Measurements from ENCODE around the gene ASAP3.
"Not testable (repeated sequence)": the region's sequence is repeated elsewhere in the genome, so short reads cannot be mapped to it uniquely, and the experiment has no call there.

The ASAP3 gene

GRCh38 chr1:23515905-23516304, 31.9 kb upstream of the ASAP3 start:
- DNase-seq (ENCODE audit: low read depth in 3 of 3, low spot score in 1 of 3), result no peak

DNA sequence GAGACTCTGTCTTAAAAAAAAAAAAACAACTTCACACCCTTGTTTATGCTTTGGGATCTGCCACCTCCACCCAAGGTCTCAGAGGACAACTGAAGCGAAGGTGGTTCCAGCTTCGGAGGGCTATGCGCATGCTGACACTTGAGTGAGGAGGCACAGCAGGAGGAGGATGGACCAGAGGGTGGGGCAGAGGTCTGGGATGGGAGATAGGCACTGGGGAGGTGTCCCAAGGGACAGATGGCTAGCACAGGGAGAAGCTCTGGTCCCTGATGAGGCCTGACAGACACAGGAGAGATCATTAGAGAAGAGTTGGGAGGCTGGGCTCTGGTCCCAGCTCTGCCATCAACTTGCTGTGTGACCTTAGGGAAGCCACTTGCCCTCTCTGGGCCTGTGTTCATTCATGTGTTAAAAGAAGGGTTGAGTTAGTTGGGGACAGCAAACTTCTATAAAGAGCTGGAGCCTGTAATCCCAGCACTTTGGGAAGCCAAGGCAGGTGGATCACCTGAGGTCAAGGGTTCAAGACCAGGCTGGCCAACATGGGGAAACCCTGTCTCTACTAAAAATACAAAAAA, 30.2 kb upstream of the ASAP3 start:
- no peak for DNase-seq (ENCODE audit: low read depth in 3 of 3, low spot score in 1 of 3)

DNA sequence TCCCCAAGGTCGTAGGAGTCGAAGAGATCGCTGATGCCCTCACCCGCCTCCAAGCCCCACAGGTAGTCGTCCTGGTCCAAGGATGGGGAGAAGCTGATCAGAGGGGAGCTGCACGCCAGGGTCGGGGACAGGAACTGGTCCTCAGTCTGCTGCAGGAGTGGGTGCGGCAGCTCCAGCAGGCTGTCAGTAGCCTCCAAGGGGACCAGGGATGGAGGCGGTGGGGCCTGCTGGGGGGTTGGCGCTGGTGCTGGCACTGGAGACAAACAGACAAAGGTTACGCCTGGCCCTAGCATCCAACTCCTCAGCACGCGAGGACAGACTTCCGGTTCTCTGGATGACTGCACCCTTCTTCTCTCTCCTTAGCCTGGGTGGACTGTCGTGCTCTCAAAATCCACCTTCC, 25.9 kb upstream of the ASAP3 start:
- DNase-seq (ENCODE audit: low read depth in 3 of 3, low spot score in 1 of 3), result no peak

DNA sequence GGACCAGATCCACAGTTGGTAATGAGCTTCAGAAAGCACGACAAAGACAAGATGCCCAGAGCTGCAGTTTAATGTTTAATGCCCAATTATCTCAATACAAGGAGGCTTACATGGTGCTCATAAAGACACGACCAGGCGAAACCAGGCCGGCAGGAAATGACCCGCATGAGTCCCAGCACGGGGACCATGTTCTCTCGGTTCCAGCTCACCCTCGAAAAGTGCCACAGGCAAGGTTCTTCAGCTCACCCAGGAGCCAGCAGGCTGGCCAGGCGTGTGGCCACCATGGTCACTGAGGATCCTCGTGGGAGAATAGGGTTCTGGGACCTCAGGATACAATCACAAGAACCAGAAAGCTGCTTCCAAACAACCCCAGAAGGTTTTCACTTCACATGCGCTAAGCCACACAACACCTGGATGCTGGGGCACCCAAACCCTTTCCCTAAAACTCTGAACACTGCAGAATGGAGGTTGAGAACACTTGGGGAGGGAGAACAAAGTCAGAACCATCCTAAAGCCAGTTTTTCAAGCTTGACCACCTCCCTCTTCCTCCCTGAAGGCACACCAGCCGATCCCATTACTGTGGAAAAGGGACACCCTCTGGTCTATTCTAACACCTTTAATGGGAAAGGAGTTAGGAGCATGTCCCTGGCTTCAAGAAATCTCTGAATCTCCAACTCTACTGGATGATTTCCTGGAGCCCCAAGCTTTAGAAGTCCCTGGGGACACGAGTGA, 22.6 kb upstream of the ASAP3 start:
- DNase-seq (ENCODE audit: low read depth in 3 of 3, low spot score in 1 of 3), result no peak

- no peak for DNase-seq (ENCODE audit: low read depth in 3 of 3, low spot score in 1 of 3)
Measured at GRCh38 chr1:23505851-23506250, 21.9 kb upstream of the ASAP3 start.

DNA sequence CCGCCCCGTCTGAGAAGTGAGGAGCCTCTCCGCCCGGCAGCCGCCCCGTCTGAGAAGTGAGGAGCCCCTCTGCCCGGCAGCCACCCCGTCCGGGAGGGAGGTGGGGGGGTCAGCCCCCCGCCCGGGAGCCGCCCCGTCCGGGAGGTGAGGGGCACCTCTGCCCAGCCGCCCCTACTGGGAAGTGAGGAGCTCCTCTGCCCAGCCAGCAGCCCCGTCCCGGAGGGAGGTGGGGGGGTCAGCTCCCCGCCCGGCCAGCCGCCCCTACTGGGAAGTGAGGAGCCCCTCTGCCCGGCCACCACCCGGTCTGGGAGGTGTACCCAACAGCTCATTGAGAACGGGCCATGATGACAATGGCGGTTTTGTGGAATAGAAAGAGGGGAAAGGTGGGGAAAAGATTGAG, 20.2 kb upstream of the ASAP3 start:
- not testable (repeated sequence) for DNase-seq (ENCODE audit: low read depth in 3 of 3, low spot score in 1 of 3)

- no peak for DNase-seq (ENCODE audit: low read depth in 3 of 3, low spot score in 1 of 3)
Measured at GRCh38 chr1:23502951-23503350, 19.0 kb upstream of the ASAP3 start.

- no peak for DNase-seq (ENCODE audit: low read depth in 3 of 3, low spot score in 1 of 3)
Measured at GRCh38 chr1:23500466-23500865, 16.5 kb upstream of the ASAP3 start.

GRCh38 chr1:23497777-23498439, 13.9 kb upstream of the ASAP3 start:
- no peak for DNase-seq (ENCODE audit: low read depth in 3 of 3, low spot score in 1 of 3)

DNA sequence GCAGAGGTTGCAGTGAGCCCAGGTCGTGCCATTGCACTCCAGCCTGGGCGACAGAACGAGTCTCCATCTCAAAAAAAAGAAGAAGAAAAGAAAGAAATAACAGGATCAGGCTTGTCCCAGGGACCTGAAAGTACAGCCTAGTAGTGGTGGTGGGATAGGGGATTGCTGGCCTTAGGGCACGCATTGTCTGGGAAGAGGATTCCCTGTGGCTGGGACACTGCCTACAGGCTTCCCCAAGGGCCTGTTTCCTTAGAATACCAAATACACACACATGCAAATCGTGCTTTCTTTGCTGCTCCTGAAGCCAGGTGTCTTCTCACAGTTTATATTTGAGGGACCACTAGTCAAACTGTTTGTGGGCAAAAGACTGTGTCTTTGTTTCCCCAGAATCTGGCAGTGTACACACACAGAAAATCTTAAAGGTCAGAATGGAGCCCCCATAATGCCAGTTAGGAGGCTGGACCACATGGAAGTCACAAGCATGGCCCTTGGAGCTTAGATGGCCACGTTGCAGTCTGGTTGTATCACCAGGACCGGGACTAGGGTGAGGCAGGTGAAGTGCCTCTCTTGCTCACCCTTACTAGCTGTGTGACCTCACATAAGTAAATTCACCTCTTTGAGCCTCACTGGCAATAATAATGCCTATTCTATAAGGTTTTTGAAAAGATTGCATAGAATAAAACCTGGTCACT, 12.7 kb upstream of the ASAP3 start:
- DNase-seq (ENCODE audit: low read depth in 3 of 3, low spot score in 1 of 3), result no peak

DNA sequence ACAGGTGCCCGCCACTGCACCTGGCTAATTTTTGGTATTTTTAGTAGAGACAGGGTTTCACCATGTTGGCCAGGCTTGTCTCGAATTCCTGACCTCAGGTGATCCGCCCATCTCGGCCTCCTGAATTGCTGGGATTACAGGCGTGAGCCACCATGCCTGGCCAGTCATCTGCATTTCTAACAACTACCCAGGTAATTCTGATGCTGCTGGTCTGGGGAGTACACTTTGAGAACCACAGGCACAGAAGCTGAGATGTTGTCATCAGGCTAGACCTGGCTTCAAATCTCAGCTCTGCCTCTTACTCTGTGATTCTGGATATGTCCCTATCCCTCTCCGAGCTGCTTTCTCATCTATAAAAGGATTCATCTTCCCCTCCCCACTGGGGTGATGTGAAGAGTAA, 10.9 kb upstream of the ASAP3 start:
- not testable (repeated sequence) for DNase-seq (ENCODE audit: low read depth in 3 of 3, low spot score in 1 of 3)

DNA sequence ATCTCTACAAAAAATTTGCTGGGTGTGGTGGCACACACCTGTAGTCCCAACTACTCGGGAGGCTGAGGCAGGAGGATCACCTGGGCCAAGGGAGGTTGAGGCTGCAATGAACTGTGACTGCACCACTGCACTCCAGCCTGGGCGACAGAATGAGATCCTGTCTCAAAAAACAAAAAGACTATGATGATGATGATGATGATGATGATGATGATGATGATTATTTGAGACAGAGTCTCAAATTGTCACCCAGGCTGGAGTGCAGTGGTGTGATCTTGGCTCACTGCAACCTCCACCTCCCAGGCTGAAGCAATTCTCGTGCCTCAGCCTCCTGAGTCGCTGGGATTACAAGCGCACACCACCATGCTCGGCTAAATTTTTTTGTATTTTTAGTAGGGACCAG, 8.8 kb upstream of the ASAP3 start:
- DNase-seq (ENCODE audit: low read depth in 3 of 3, low spot score in 1 of 3), result not testable (repeated sequence)

DNA sequence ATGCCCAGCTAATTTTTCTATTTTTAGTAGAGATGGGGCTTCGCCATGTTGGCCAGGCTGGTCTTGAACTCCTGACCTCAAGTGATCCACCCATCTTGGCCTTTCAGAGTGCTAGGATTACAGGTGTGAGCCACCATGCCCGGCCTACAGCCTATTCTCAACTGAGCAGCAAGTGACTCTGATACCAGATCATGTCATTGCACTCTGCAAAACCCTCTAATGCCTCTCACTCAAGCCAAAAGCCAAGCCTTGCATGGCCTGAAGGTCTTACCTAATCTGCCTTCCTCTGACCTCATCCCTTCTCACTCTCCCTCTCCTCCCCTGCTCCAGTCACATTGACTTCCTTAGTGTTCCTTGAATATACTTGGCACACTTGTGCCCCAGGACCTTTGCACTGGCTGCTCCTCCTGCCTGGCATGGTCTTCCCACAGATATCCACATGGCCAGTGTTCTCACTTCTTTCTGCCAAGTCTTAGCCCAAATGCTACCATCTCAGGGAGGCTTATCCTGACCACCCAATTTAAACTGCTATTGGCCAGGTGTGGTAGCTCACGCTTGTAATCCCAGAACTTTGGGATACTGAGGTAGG, 8.2 kb upstream of the ASAP3 start:
- no peak for DNase-seq (ENCODE audit: low read depth in 3 of 3, low spot score in 1 of 3)

GRCh38 chr1:23489842-23490241, 5.9 kb upstream of the ASAP3 start:
- DNase-seq (ENCODE audit: low read depth in 3 of 3, low spot score in 1 of 3), result no peak

DNA sequence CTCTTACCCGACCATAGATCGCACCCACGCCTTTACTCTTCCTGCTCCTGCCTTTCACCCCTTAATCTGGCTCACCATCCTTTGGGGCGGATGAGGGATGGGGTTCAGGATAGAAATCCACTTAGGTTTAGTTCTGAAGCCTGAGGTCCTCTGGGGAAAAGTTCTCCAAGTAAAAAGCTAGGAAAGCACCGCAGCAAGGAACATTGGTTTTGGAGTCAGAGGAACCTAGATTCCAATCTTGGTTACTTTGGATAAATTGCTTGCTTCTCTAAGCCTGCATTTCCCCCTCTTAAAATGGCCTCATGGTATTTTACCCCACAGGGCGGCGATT, 988 bp upstream of the ASAP3 start:
- no peak for DNase-seq (ENCODE audit: low read depth in 3 of 3, low spot score in 1 of 3)

GRCh38 chr1:23484253-23485001, 448 bp upstream of the ASAP3 start:
- peak; percentile 61 to 81 (median 81) for DNase-seq (ENCODE audit: low read depth in 3 of 3, low spot score in 1 of 3)

- DNase-seq (ENCODE audit: low read depth in 3 of 3, low spot score in 1 of 3), result no peak
Measured at GRCh38 chr1:23481904-23482303, 2.1 kb downstream of the ASAP3 start.

DNA sequence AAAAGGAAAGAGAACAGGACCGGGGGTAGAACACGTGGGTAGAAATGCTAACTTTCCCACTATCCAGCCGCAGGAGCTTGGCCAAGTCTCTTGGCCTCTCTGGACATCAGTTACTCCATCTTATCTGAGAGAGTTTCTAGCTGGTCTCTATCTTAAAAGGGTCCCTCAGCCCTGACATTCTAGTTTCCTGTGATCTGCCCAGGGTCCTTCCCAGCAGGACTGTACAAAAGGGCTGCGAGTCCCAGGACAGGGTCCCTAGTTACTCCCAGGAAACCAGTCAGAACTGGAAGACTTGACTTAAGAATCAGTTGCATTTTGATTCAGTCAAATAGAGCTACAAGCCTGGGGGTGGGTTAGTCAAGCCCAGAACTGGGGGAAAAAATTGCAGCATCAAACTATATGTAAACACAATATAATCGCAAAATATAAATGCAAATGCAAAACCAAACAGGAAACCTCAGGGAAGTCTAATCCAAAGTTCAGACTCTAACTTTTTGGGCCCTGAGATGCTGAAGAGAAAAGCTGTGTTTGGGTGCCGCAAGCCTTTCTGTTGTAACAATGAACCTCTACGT, 2.9 kb downstream of the ASAP3 start:
- DNase-seq (ENCODE audit: low read depth in 3 of 3, low spot score in 1 of 3), result no peak

DNA sequence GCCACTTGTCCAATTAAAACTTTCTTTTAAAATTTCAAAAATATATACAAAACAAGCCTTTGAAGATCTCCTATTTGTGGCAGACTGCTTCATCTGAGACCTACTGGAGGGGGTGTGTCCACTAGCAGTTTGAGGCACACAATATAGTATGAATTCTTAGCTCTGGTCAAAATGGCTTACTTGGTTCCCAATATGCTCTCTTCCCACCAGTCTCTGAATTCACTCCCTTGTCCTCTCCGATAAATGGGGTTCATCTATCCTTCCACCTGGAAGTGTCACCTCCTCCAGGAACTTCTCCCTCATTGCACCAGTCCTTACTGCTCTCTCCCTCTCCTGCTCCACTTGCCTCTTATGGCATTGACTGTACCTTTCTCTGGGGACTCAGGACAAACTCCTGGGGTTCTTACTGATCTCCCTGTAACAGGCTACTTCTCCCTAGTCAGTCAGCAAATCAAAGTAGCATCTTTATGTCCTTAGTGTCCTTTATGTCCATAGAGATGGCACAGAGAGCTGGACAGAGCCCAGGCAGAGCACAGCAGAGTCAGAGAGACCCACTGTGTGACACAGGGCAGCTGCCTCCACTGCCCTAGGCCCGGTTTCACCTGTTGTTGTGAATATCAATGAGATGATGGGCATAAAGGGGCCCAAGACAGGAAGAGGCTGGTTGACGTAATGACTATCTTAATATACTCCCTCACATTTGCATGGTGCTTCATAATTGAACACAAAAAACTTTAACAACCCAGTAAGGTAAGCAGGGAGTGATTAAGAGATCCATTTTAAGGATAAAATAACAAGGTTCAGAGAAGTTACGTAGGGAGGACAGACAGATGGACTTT, 3.6 kb downstream of the ASAP3 start:
- no peak for DNase-seq (ENCODE audit: low read depth in 3 of 3, low spot score in 1 of 3)

DNA sequence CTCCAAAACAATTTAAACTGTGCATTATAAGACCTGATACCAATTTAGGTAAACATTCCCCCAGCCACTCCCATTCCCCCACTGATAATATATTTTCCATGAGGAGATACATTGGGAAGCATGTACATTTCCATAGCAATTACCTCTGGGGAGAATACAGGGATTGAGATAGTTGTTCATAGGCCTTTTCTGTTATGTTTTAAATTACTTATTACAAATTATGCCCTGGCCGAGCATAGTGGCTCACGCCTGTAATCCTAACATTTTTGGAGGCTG, 4.4 kb downstream of the ASAP3 start:
- DNase-seq (ENCODE audit: low read depth in 3 of 3, low spot score in 1 of 3), result no peak

All from stimulated activated CD4-positive, alpha-beta T cell treated with anti-CD3 and anti-CD28 coated beads, TNF-alpha, amount 100 ng/mL, for 1 hour (primary cell).